Naive thymus-derived CD4-positive, alpha-beta T cell (primary cell): ENCODE data around the gene PIK3R2. TPM values are rescaled to one million over a fixed set of nuclear protein-coding genes. Genes with fewer than 3 reads are reported as not detected.

ENCODE experiments used
- ATAC-seq: fragments of 150-1000 bp; cut with Tn5 transposase; 2 replicates; pipeline ENCODE4 v1.10.0; 2021; ENCODE audit warnings: mild to moderate bottlenecking, moderate library complexity
- CTCF ChIA-PET: fragments of 350-600 bp; sonication (Branson Sonifier 250); formaldehyde crosslinking; loops from one replicate; lab custom pipeline; 2021; ENCODE audit warnings: antibody characterized with exemption; lab: Charles Lee
- POLR2A ChIA-PET: fragments of 350-600 bp; sonication (Branson Sonifier 250); formaldehyde crosslinking; loops from one replicate; lab custom pipeline; 2021; ENCODE audit warnings: antibody characterized with exemption, inconsistent platforms; lab: Charles Lee
- DNase-seq, 9 donors: peaks; one replicate each; pipeline versions ENCODE4 v3.0.0 to v3.0.0-alpha.2; 2020 to 2022; ENCODE audit warnings: mixed read lengths in 1 of 9
- H3K27ac ChIP-seq: one replicate; pipeline ENCODE4 v1.7.0; 2013; ENCODE audit warnings: mild to moderate bottlenecking, low read depth, low read length, moderate library complexity
- H3K27me3 ChIP-seq, 2 donors: one replicate each; pipeline ENCODE4 v1.7.0; 2013; ENCODE audit warnings: low read length in 2 of 2, mild to moderate bottlenecking in 2 of 2, moderate library complexity in 2 of 2; ENCODE audit not compliant: control insufficient read depth in 2 of 2, insufficient read depth in 2 of 2
- H3K36me3 ChIP-seq, 3 experiments: 1 replicate in 2 of 3; 2 replicates in 1 of 3; pipeline ENCODE4 v1.7.0; 2013; ENCODE audit warnings: low read length in 3 of 3, mild to moderate bottlenecking in 3 of 3, moderate library complexity in 1 of 3; ENCODE audit not compliant: insufficient read depth in 3 of 3, control insufficient read depth in 2 of 3
- H3K4me1 ChIP-seq, 2 donors: one replicate each; pipeline ENCODE4 v1.7.0; 2013; ENCODE audit warnings: low read length in 2 of 2, mild to moderate bottlenecking in 2 of 2, moderate library complexity in 1 of 2; ENCODE audit not compliant: control insufficient read depth in 2 of 2, insufficient read depth in 2 of 2
- H3K4me3 ChIP-seq: 2 replicates; pipeline ENCODE4 v1.7.0; 2013; ENCODE audit warnings: mild to moderate bottlenecking, low read length
- H3K9me3 ChIP-seq, 3 experiments: 1 replicate in 2 of 3; 2 replicates in 1 of 3; pipeline ENCODE4 v1.7.0; 2013; ENCODE audit warnings: low read length in 3 of 3; ENCODE audit not compliant: control insufficient read depth in 2 of 3
- H3K27ac Mint-ChIP-seq, 9 donors: one replicate each; pipeline ENCODE4 v1.8.0; 2020 to 2022; ENCODE audit warnings: mixed read lengths in 9 of 9, mild to moderate bottlenecking in 8 of 9, moderate library complexity in 5 of 9, inconsistent platforms in 2 of 9
- H3K27me3 Mint-ChIP-seq, 5 donors: one replicate each; pipeline ENCODE4 v1.8.0; 2021 to 2022; ENCODE audit warnings: mixed read lengths in 5 of 5, mild to moderate bottlenecking in 1 of 5
- H3K36me3 Mint-ChIP-seq, 5 donors: one replicate each; pipeline ENCODE4 v1.8.0; 2020 to 2022; ENCODE audit warnings: mixed read lengths in 5 of 5, mild to moderate bottlenecking in 3 of 5, inconsistent platforms in 1 of 5
- H3K4me1 Mint-ChIP-seq, 7 donors: one replicate each; pipeline ENCODE4 v1.8.0; 2020 to 2022; ENCODE audit warnings: mixed read lengths in 7 of 7, mild to moderate bottlenecking in 3 of 7, inconsistent platforms in 1 of 7
- H3K4me3 Mint-ChIP-seq, 10 donors: one replicate each; pipeline ENCODE4 v1.8.0; 2020 to 2022; ENCODE audit warnings: mild to moderate bottlenecking in 10 of 10, mixed read lengths in 10 of 10, moderate library complexity in 6 of 10, inconsistent platforms in 2 of 10
- H3K9me3 Mint-ChIP-seq, 11 donors: one replicate each; pipeline ENCODE4 v1.8.0; 2020 to 2022; ENCODE audit warnings: mixed read lengths in 11 of 11, mild to moderate bottlenecking in 4 of 11, inconsistent platforms in 1 of 11, moderate library complexity in 1 of 11
- intact Hi-C, 2 donors: fragments of 100-400 bp; cut with micrococcal nuclease; formaldehyde crosslinking; loops; one replicate each; pipeline ENCODE4 v1.15.1; 2023
- polyA plus RNA-seq, 2 donors: library from polyadenylated mRNA; unstranded; fragments of 300-500 nt; fragmentation: Illumina TruSeq; gene quantifications; one replicate each; pipeline ENCODE4 v1.2.3, GENCODE V29; 2021
- total RNA-seq, 6 experiments: library from RNA in 5 of 6; stranded (reverse) in 5 of 6; gene quantifications; 1 replicate in 5 of 6; 2 replicates in 1 of 6; pipeline ENCODE4 v1.2.3 and lab custom pipeline; 2021 to 2026

The PIK3R2 gene
- total and polyA plus RNA-seq, 7 experiments from 2014 or later, result 2.2 to 24.6 (median 12.7) TPM

DNA sequence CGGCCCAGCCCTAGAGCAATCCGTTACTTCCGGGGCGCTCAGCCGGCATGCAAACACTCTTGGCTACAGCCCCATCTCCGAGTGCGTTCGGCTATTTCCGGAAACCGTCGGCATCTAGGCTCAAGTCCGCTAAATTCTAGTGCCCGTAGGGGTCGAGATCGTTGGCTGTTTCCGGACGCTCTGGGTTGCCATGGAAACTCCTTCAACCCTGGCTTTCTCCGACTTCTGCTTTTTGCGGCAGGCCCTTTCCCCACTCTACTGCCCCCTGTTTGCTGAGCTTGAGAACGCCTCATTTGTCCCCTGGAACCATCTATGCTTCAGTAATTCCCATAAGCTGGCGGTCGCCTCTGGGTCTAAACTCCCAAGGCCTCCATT is 534 bp upstream of the PIK3R2 start:
- peak overlapping the region; percentile 88 for H3K27ac ChIP-seq
- peaks cover 16 to 20% of the 10 kb centered on the region in 2 donors for H3K4me1 ChIP-seq
- ChIA-PET POLR2A (interaction anchor here (0.8 to 2.6 kb wide), 14 partner anchors 11 to 293 kb away, joined by 3 to 37 read pairs (median 4); partner anchors contain the start of genes IL12RB1, JUND and RPL18A), CTCF (interaction anchor here (0.5 to 3.0 kb wide), 8 partner anchors 9 to 127 kb away, joined by 3 to 25 read pairs (median 4); no protein-coding TSS in a partner anchor)
- Mint-ChIP-seq H3K9me3 (peaks cover 0 to 2% (median 0%) of the 10 kb centered on the region in 11 donors), H3K4me1 (peaks cover 9 to 32% (median 24%) of the 10 kb centered on the region in 7 donors), H3K4me3 (peak overlapping the region; percentile 81 to 95 (median 88)), H3K27me3 (no peaks in the 10 kb centered on the region), H3K27ac (peak overlapping the region; percentile 89 to 97 (median 95)), H3K36me3 (peaks cover 0 to 8% (median 0%) of the 10 kb centered on the region in 5 donors)
- H3K36me3 ChIP-seq, result peaks cover 0 to 32% (median 0%) of the 10 kb centered on the region in 3 experiments
- intact Hi-C loops, result loop anchor here (1.0 to 10.0 kb wide), 17 partner anchors 9 to 370 kb away; partner anchors contain the start of genes IL12RB1 (in 2 of the 2), RAB3A (in 2 of the 2), CCDC124 (in 1 of the 2) and ELL (in 1 of the 2)
- ATAC-seq (peak; percentile 76), DNase-seq (peak; percentile 92 to 99 (median 97))
- no peaks in the 10 kb centered on the region for H3K9me3 ChIP-seq
- no peaks in the 10 kb centered on the region for H3K27me3 ChIP-seq
- H3K4me3 ChIP-seq, result peak overlapping the region; percentile 82

DNA sequence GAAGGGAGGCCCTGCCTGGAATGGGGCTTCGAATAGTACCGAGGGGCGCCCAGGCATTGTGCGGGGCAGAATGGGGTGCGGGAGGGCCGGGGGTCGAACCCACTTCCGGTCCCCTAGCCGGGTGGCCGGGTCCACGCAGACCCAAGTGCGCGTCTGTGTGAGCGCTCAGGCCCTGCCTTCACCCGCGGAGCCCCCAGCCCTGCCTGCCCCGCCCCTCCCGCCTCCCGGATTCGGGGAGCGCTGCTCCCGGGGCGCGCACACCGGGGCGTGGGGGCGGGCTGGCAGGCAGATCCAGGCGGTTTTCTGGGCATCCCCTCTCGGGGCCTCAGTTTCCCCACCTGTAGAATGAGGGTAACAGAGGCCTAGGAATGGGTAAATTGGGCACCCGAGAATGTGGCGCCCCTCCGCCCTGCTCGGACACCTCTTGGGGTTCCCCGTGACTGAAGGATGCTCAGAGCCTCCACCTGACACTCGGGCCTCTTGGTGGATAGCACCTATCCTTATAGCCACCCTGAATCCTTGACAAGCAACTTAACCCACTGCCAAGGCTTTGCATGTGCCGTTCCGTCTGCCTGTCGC is 682 bp downstream of the PIK3R2 start:
- H3K9me3 Mint-ChIP-seq, result peaks cover 0 to 2% (median 0%) of the 10 kb centered on the region in 11 donors
- Histone ChIP-seq H3K36me3 (peaks cover 0 to 25% (median 0%) of the 10 kb centered on the region in 3 experiments), H3K27ac (peak overlapping the region; percentile 88), H3K27me3 (no peaks in the 10 kb centered on the region), H3K4me1 (peaks cover 16 to 20% of the 10 kb centered on the region in 2 donors), H3K9me3 (no peaks in the 10 kb centered on the region), H3K4me3 (peak overlapping the region; percentile 82)
- H3K4me3 Mint-ChIP-seq, result peak overlapping the region; percentile 86 to 94 (median 89)
- CTCF ChIA-PET, result no interaction called here
- intact Hi-C loops, result loop anchor here (1.0 to 10.0 kb wide), 5 partner anchors 8 to 219 kb away; partner anchors contain the start of genes CCDC124 (in 1 of the 2) and MPV17L2 (in 1 of the 2)
- peaks cover 9 to 32% (median 24%) of the 10 kb centered on the region in 7 donors for H3K4me1 Mint-ChIP-seq
- peaks cover 0 to 5% (median 0%) of the 10 kb centered on the region in 5 donors for H3K36me3 Mint-ChIP-seq
- POLR2A ChIA-PET, result interaction anchor here (0.9 kb wide), 1 partner anchor 128 kb away, joined by 3 read pairs; the partner anchor contains the start of gene JUND
- peak overlapping the region; percentile 69 to 94 (median 86) for H3K27ac Mint-ChIP-seq
- ATAC-seq, result no peak
- no peaks in the 10 kb centered on the region for H3K27me3 Mint-ChIP-seq
- DNase-seq, result peak in 6 of 9 donors; percentile 29 to 59 (median 38)

DNA sequence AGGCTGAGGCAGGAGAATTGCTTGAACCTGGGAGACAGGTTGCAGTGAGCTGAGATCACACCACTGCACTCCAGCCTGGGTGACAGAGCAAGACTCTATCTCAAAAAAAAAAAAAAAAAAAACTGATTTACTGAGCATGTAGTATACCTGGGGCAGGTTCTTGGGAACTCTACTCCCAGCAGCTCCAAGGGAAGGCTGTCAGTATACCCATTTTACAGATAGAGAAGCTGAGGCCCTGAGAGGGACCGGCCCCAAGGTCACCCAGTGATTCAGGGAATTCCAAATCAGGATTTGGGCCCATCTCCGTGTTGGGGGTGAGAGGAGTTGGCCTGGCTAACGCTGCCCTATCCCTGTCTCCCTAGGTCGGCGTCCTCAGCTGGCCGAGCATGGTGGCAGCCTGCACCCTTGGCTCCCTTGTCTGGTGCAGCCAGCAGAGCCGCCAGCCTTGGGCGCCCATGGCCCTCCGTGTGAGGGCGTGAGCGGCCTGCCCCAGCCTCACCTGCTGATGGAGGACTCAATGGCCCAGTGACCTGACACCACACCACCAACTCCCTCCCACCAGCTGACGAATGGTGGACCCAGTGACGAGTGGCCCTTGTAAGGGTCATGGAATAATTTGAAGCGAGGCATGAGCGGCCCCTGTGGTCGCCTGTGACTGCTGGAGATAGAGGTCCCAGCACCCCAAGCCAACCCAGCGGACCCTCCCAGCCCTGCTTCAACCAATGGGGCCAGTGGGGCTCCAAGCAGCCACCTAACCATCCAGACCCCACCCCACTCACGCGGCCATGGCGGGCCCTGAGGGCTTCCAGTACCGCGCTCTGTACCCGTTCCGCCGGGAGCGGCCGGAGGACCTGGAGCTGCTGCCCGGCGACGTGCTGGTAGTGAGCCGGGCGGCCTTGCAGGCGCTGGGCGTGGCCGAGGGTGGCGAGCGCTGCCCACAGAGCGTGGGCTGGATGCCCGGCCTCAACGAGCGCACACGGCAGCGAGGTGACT is 2.4 kb downstream of the PIK3R2 start:
- H3K9me3 Mint-ChIP-seq, result peaks cover 0 to 2% (median 0%) of the 10 kb centered on the region in 11 donors
- H3K4me3 Mint-ChIP-seq, result peak overlapping the region in 7 of 10 donors; percentile 18 to 91 (median 49)
- H3K9me3 ChIP-seq, result no peaks in the 10 kb centered on the region
- intact Hi-C loops, result loop anchor here in 1 of 2 donors (10.0 kb wide), 1 partner anchor 221 kb away; the partner anchor contains the start of gene CCDC124
- CTCF ChIA-PET, result interaction anchor here (1.2 kb wide), 1 partner anchor 42 kb away, joined by 4 read pairs; no protein-coding TSS in a partner anchor
- no peaks in the 10 kb centered on the region for H3K27me3 Mint-ChIP-seq
- no peak for DNase-seq
- H3K27ac ChIP-seq, result no peak overlapping the region
- H3K4me1 ChIP-seq, result peaks cover 17 to 20% of the 10 kb centered on the region in 2 donors
- no peaks in the 10 kb centered on the region for H3K27me3 ChIP-seq
- POLR2A ChIA-PET, result interaction anchor here (0.6 to 1.4 kb wide), 2 partner anchors 36 to 124 kb away, joined by 3 to 4 read pairs; no protein-coding TSS in a partner anchor
- H3K36me3 ChIP-seq, result peaks cover 0 to 16% (median 0%) of the 10 kb centered on the region in 3 experiments
- H3K27ac Mint-ChIP-seq, result peak overlapping the region in 3 of 9 donors; percentile 17 to 94 (median 36)
- ATAC-seq, result no peak
- H3K4me3 ChIP-seq, result no peak overlapping the region
- H3K36me3 Mint-ChIP-seq, result peaks cover 0 to 5% (median 0%) of the 10 kb centered on the region in 5 donors
- H3K4me1 Mint-ChIP-seq, result peaks cover 9 to 34% (median 25%) of the 10 kb centered on the region in 7 donors

DNA sequence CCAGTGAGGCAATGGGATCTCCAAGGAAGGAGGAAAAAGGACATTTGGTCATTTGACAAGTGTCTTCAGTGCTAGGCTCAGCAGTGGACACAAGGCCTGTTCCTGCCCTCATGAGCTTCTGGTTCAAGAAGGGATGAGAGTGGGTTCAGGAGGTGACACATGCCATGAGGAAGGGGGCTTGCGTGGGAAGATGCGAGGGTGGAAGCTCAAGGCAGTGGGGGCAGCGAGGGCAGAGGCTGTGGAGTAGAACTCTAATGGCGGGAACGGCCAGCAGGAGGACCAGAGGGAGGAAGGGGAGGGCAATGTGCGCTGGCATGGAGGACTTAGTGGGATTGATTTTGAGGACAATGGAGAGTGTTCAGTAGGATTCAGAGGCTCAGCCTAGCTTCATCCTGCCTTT is 3.3 kb downstream of the PIK3R2 start:
- Mint-ChIP-seq H3K4me1 (peaks cover 9 to 38% (median 30%) of the 10 kb centered on the region in 7 donors), H3K27me3 (no peaks in the 10 kb centered on the region), H3K36me3 (peaks cover 0 to 5% (median 0%) of the 10 kb centered on the region in 5 donors), H3K9me3 (peaks cover 0 to 2% (median 0%) of the 10 kb centered on the region in 11 donors), H3K27ac (peak overlapping the region in 3 of 9 donors; percentile 45 to 77 (median 56)), H3K4me3 (no peak overlapping the region)
- no peaks in the 10 kb centered on the region for H3K9me3 ChIP-seq
- peaks cover 0 to 16% (median 0%) of the 10 kb centered on the region in 3 experiments for H3K36me3 ChIP-seq
- no peak overlapping the region for H3K27ac ChIP-seq
- DNase-seq (no peak), ATAC-seq (no peak)
- H3K4me3 ChIP-seq, result no peak overlapping the region
- ChIA-PET POLR2A (no interaction called here), CTCF (no interaction called here)
- no peaks in the 10 kb centered on the region for H3K27me3 ChIP-seq
- peaks cover 16 to 21% of the 10 kb centered on the region in 2 donors for H3K4me1 ChIP-seq
- intact Hi-C loops, result loop anchor here in 1 of 2 donors (10.0 kb wide), 1 partner anchor 221 kb away; the partner anchor contains the start of gene CCDC124

DNA sequence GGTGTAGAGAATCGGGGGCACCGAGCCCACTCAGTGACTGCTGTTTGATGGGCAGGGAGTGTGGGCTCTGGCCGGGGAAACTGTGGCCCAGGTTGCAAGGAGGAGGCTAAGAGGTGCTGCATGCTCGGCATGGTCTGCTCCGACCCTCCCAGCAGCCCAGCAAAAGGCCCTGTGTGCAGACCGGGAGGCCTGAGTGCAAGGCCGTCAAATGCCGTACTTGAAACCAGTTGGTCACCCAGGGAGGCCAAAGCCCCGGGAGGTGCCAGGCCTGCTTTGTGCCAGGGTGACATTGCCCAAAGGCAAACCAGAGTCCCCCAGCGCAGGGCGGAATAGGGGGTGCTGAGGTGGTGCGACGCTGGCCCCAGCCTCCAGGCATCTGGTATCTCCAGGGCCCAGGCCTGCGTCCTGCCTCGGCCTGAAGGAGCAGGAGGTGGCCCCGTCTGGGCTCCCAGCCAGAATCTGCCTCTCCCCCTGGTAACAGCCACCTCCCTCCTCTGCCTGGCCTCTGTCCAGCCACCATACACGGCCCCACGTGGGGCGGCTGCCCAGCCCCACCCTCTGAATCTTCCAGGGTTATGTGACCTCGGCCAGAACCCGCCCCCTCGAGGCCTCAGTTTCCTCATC is 4.0 kb downstream of the PIK3R2 start:
- intact Hi-C loops, result loop anchor here in 1 of 2 donors (10.0 kb wide), 1 partner anchor 222 kb away; the partner anchor contains the start of gene CCDC124
- Histone ChIP-seq H3K4me3 (no peak overlapping the region), H3K27ac (no peak overlapping the region), H3K9me3 (no peaks in the 10 kb centered on the region), H3K36me3 (peaks cover 0 to 16% (median 0%) of the 10 kb centered on the region in 3 experiments), H3K4me1 (peaks cover 10 to 21% of the 10 kb centered on the region in 2 donors), H3K27me3 (no peaks in the 10 kb centered on the region)
- ATAC-seq (no peak), DNase-seq (no peak)
- H3K36me3 Mint-ChIP-seq, result peaks cover 0 to 5% (median 0%) of the 10 kb centered on the region in 5 donors
- H3K9me3 Mint-ChIP-seq, result peaks cover 0 to 2% (median 0%) of the 10 kb centered on the region in 11 donors
- H3K27ac Mint-ChIP-seq, result no peak overlapping the region
- ChIA-PET CTCF (interaction anchor here (0.6 to 1.5 kb wide), 3 partner anchors 38 to 96 kb away, joined by 3 to 5 read pairs (median 4); no protein-coding TSS in a partner anchor), POLR2A (no interaction called here)
- no peak overlapping the region for H3K4me3 Mint-ChIP-seq
- H3K27me3 Mint-ChIP-seq, result no peaks in the 10 kb centered on the region
- peaks cover 9 to 34% (median 26%) of the 10 kb centered on the region in 7 donors for H3K4me1 Mint-ChIP-seq
